GM21786 (cell line): ENCODE data around the gene SH3RF1.
"Not testable (repeated sequence)": the region's sequence is repeated elsewhere in the genome, so short reads cannot be mapped to it uniquely, and the experiment has no call there.

Experiments used
- ATAC-seq: cut with Tn5 transposase; IDR thresholded peaks from one replicate; pipeline ENCODE4 v1.9.1; 2021; ENCODE audit not compliant: unreplicated experiment

SH3RF1 gene

GRCh38 chr4:169202878-169203277 is 67.9 kb downstream of the SH3RF1 start:
- no peak for ATAC-seq

GRCh38 chr4:169202145-169202699 is 68.5 kb downstream of the SH3RF1 start:
- no peak for ATAC-seq

GRCh38 chr4:169201222-169202144 is 69.3 kb downstream of the SH3RF1 start:
- no peak for ATAC-seq

GRCh38 chr4:169200361-169201030 is 70.3 kb downstream of the SH3RF1 start:
- no peak for ATAC-seq

- no peak for ATAC-seq
These were observed 71.6 kb downstream of the SH3RF1 start for GRCh38 chr4:169199184-169199583.

- ATAC-seq, result no peak
These were observed 72.6 kb downstream of the SH3RF1 start for GRCh38 chr4:169198167-169198566.

GRCh38 chr4:169197206-169197605 is 73.5 kb downstream of the SH3RF1 start:
- not testable (repeated sequence) for ATAC-seq

GRCh38 chr4:169195032-169195431 is 75.7 kb downstream of the SH3RF1 start:
- no peak for ATAC-seq

GRCh38 chr4:169189968-169190367 is 80.8 kb downstream of the SH3RF1 start:
- not testable (repeated sequence) for ATAC-seq

- peak; percentile 86 for ATAC-seq
These were observed 81.4 kb downstream of the SH3RF1 start for GRCh38 chr4:169189372-169189771.

GRCh38 chr4:169188204-169188603 is 82.6 kb downstream of the SH3RF1 start:
- no peak for ATAC-seq

- ATAC-seq, result no peak
These were observed 85.4 kb downstream of the SH3RF1 start for GRCh38 chr4:169185133-169185956.

- ATAC-seq, result no peak
These were observed 86.1 kb downstream of the SH3RF1 start for GRCh38 chr4:169184686-169185085.

- ATAC-seq, result no peak
These were observed 86.5 kb downstream of the SH3RF1 start for GRCh38 chr4:169184236-169184635.

- no peak for ATAC-seq
These were observed 87.2 kb downstream of the SH3RF1 start for GRCh38 chr4:169183581-169183980.

GRCh38 chr4:169179609-169180521 is 90.9 kb downstream of the SH3RF1 start:
- no peak for ATAC-seq

- ATAC-seq, result not testable (repeated sequence)
These were observed 92.7 kb downstream of the SH3RF1 start for GRCh38 chr4:169178092-169178491.

- ATAC-seq, result no peak
These were observed 95.3 kb downstream of the SH3RF1 start for GRCh38 chr4:169175476-169175875.

- ATAC-seq, result no peak
These were observed 95.7 kb downstream of the SH3RF1 start for GRCh38 chr4:169175035-169175434.

GRCh38 chr4:169174247-169174646 is 96.5 kb downstream of the SH3RF1 start:
- no peak for ATAC-seq
